ENCODE data around the gene GULP1.

- TF ChIP-seq CTCF (IDR thresholded peaks at IDR 0.05) (no peak), POLR2A (IDR thresholded peaks at IDR 0.05) (no peak)
These were observed 204.3 kb downstream of the GULP1 start for GRCh38 chr2:188495969-188496431.

All from adrenal gland (tissue), 5 donors.